Testis (tissue), 3 donors: Measurements from ENCODE around the gene CD28. TPM values are rescaled to one million over a fixed set of nuclear protein-coding genes. Genes with fewer than 3 reads are reported as not detected.

Source experiments
- DNase-seq: peaks from one replicate; pipeline ENCODE4 v3.0.0-alpha.2; 2019
- H3K27ac ChIP-seq, 2 donors: fragments of 200-600 bp; sonication (generic); one replicate each; pipeline ENCODE4 v1.5.1; 2019
- H3K27me3 ChIP-seq: fragments of 200-600 bp; sonication (generic); one replicate; pipeline ENCODE4 v1.5.1; 2019
- H3K36me3 ChIP-seq: fragments of 200-600 bp; sonication (generic); one replicate; pipeline ENCODE4 v1.5.1; 2017; ENCODE audit warnings: low read depth; ENCODE audit errors: missing control alignments
- H3K4me1 ChIP-seq: fragments of 200-600 bp; sonication (generic); one replicate; pipeline ENCODE4 v1.5.1; 2019
- H3K4me3 ChIP-seq, 2 donors: fragments of 200-600 bp; sonication (generic); one replicate each; pipeline ENCODE4 v1.5.1; 2017 to 2019
- H3K9me3 ChIP-seq: fragments of 200-600 bp; sonication (generic); one replicate; pipeline ENCODE4 v1.5.1; 2017
- CTCF ChIP-seq, 3 experiments: fragments of 450-650 bp in 2 of 3; fragments of 200-600 bp in 1 of 3; sonication (generic) in 1 of 3; IDR thresholded peaks; one replicate each; pipeline ENCODE4 v1.5.1; 2016 to 2019; ENCODE audit warnings: antibody characterized with exemption in 3 of 3, mild to moderate bottlenecking in 2 of 3, moderate library complexity in 1 of 3
- POLR2A ChIP-seq: fragments of 450-650 bp; IDR thresholded peaks from one replicate; pipeline ENCODE4 v1.6.1; 2017; ENCODE audit warnings: antibody characterized with exemption, mild to moderate bottlenecking, moderate library complexity
- WGBS, 2 donors: methylation state at CpG; one replicate each; pipeline ENCODE4 v1.1.5; 2018; 5-methylcytosine and 5-hydroxymethylcytosine counted together
- intact Hi-C: fragments of 100-400 bp; cut with DNase I; formaldehyde crosslinking; loops from one replicate; pipeline ENCODE4 v1.15.1; 2023; ENCODE audit warnings: low total_unique reads
- polyA plus RNA-seq: library from polyadenylated mRNA; stranded (reverse); fragments of 350-450 nt; fragmentation: Illumina TruSeq; extraction: RNeasy Lipid Tissue Mini Kit (QIAGEN cat#74804); gene quantifications from one replicate; pipeline ENCODE4 v1.2.3, GENCODE V29; 2014; ENCODE audit warnings: low read depth, low replicate concordance; ENCODE audit not compliant: insufficient read depth
- total RNA-seq, 2 donors: library from RNA; depleted of rRNA; stranded (reverse); fragments of >200 nt; gene quantifications; one replicate each; pipeline ENCODE4 v1.2.3, GENCODE V29; 2016

Gene CD28
- total and polyA plus RNA-seq, 3 donors from 2014 or later = 0.24 to 0.91 (median 0.43) TPM

- no peak for DNase-seq
- Histone ChIP-seq H3K36me3 (no peaks in the 10 kb centered on the region), H3K27ac (no peak overlapping the region), H3K9me3 (no peaks in the 10 kb centered on the region), H3K4me1 (peaks cover 8% of the 10 kb centered on the region), H3K27me3 (no peaks in the 10 kb centered on the region), H3K4me3 (no peak overlapping the region)
- intact Hi-C loops = no loop called here
- TF ChIP-seq POLR2A = no peak
Measured at GRCh38 chr2:203679401-203679800, 27.0 kb upstream of the CD28 start.

GRCh38 chr2:203681978-203682377, 24.5 kb upstream of the CD28 start:
- H3K4me1 ChIP-seq = peaks cover 8% of the 10 kb centered on the region
- H3K36me3 ChIP-seq = no peaks in the 10 kb centered on the region
- H3K27me3 ChIP-seq = no peaks in the 10 kb centered on the region
- peak overlapping the region in 1 of 2 donors; percentile 36 for H3K27ac ChIP-seq
- WGBS, 2 donors = 81 to 82% methylated on average over 2 of the region's 2 CpGs
- TF ChIP-seq CTCF (IDR thresholded peaks at IDR 0.05) (no peak), POLR2A (no peak)
- no peaks in the 10 kb centered on the region for H3K9me3 ChIP-seq
- intact Hi-C loops = no loop called here
- DNase-seq = no peak
- H3K4me3 ChIP-seq = no peak overlapping the region

- no peak for DNase-seq
- intact Hi-C loops = no loop called here
- H3K27ac ChIP-seq = peak overlapping the region in 1 of 2 donors; percentile 36
- 37 to 52% methylated on average over 4 of the region's 4 CpGs for WGBS, 2 donors
- H3K36me3 ChIP-seq = no peaks in the 10 kb centered on the region
- peaks cover 8% of the 10 kb centered on the region for H3K4me1 ChIP-seq
- H3K9me3 ChIP-seq = no peaks in the 10 kb centered on the region
- no peaks in the 10 kb centered on the region for H3K27me3 ChIP-seq
- no peak for TF ChIP-seq CTCF (IDR thresholded peaks at IDR 0.05)
- TF ChIP-seq POLR2A = no peak
- H3K4me3 ChIP-seq = no peak overlapping the region
Measured at GRCh38 chr2:203682688-203683130, 23.7 kb upstream of the CD28 start.

GRCh38 chr2:203683421-203683820, 23.0 kb upstream of the CD28 start:
- Histone ChIP-seq H3K27me3 (no peaks in the 10 kb centered on the region), H3K4me3 (no peak overlapping the region), H3K4me1 (peaks cover 8% of the 10 kb centered on the region), H3K9me3 (no peaks in the 10 kb centered on the region), H3K27ac (peak overlapping the region in 1 of 2 donors; percentile 68), H3K36me3 (no peaks in the 10 kb centered on the region)
- TF ChIP-seq POLR2A (no peak), CTCF (IDR thresholded peaks at IDR 0.05) (no peak)
- DNase-seq = no peak
- WGBS, 2 donors = 85 to 88% methylated on average over 4 of the region's 4 CpGs
- intact Hi-C loops = no loop called here

GRCh38 chr2:203683932-203684556, 22.4 kb upstream of the CD28 start:
- H3K36me3 ChIP-seq = no peaks in the 10 kb centered on the region
- no peak for DNase-seq
- H3K4me1 ChIP-seq = peaks cover 15% of the 10 kb centered on the region

More at GRCh38 chr2:203683932-203684556, 22.4 kb upstream of the CD28 start:
- Histone ChIP-seq H3K4me3 (no peak overlapping the region), H3K27me3 (no peaks in the 10 kb centered on the region), H3K9me3 (no peaks in the 10 kb centered on the region), H3K27ac (peak overlapping the region in 1 of 2 donors; percentile 68)
- 72 to 92% methylated on average over 1 of the region's 1 CpG for WGBS, 2 donors
- TF ChIP-seq POLR2A = no peak
- no peak for TF ChIP-seq CTCF (IDR thresholded peaks at IDR 0.05)
- intact Hi-C loops = no loop called here
